Neuron (in vitro differentiated cells): ENCODE measurements around the gene ASCL2.
"Not testable (repeated sequence)": the region's sequence is repeated elsewhere in the genome, so short reads cannot be mapped to it uniquely, and the experiment has no call there.

Experiments
- H2AFZ ChIP-seq: one replicate; pipeline ENCODE4 v1.6.1; 2013; ENCODE audit warnings: low read depth, mild to moderate bottlenecking, inconsistent platforms, low read length, moderate library complexity
- H3K27me3 ChIP-seq: one replicate; pipeline ENCODE4 v1.6.1; 2013; ENCODE audit warnings: low read length; ENCODE audit not compliant: insufficient read depth
- H3K36me3 ChIP-seq: one replicate; pipeline ENCODE4 v1.6.1; 2013; ENCODE audit warnings: low read length; ENCODE audit not compliant: insufficient read depth
- H3K4me1 ChIP-seq: one replicate; pipeline ENCODE4 v1.6.1; 2013; ENCODE audit warnings: low read length; ENCODE audit not compliant: insufficient read depth
- H3K4me3 ChIP-seq: 2 replicates; pipeline ENCODE4 v1.5.1; 2013; ENCODE audit warnings: mild to moderate bottlenecking, low read length, moderate library complexity
- H3K9me3 ChIP-seq: one replicate; pipeline ENCODE4 v1.6.1; 2013; ENCODE audit warnings: low read length

The ASCL2 gene

DNA sequence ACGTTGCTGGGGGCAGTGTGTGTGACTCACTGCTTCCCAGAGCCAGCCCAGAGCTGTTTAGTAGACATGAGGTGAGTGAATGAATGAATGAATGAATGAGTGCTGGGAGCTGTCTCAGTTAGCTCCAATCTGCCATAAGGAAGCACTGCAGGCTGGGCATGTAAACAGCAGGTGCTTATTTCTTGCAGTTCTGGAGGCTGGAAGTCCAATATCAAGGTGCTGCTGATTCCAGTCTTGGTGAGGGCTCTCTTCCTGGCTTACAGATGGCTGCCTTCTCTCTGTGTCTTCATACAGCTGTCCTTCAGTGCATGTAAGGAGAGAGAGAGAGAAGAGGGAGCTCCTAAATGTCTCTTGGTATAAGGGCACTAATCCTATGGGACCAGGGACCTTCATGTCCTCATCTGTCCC lies 27.2 kb upstream of the ASCL2 start:
- H3K4me1 ChIP-seq: no peaks in the 10 kb centered on the region
- no peaks in the 10 kb centered on the region for H3K9me3 ChIP-seq
- no peaks in the 10 kb centered on the region for H3K36me3 ChIP-seq
- H2AFZ ChIP-seq: no peak overlapping the region
- peaks cover 10% of the 10 kb centered on the region for H3K27me3 ChIP-seq
- no peak overlapping the region for H3K4me3 ChIP-seq

DNA sequence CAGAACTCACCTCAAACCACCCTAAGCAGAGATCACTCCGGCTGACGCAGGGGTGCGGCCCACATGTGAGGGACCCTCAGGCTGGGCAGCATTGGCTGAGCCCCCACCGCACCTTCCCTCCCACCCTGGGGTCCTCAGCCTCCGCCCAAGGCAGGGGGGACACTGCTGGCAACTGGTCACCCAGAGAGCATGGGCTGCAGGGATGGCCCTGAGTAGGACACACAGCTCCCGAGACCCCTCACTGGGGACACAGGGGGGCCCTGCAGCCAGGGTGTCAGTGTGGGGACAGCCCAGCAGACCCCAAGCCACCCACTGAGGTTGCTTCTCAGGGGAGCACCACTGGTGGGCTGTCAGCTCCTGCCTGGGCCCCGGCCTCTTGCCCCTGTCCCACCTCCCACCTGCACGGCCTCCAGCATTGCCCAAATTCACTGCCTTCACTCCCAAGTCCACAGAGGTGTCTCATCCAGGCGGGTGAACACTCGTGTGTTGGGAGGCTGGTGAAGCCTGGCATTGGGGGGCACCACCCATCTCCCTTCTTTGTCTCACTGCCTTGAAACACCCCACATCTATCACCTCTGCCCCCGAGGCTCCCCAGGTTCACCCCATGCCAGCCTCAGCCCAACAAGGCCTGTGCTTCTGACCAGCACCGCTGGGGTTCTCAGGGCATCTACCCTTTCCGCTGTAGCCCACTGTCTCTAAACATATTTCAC lies 26.7 kb upstream of the ASCL2 start:
- peaks cover 10% of the 10 kb centered on the region for H3K27me3 ChIP-seq
- H3K9me3 ChIP-seq: no peaks in the 10 kb centered on the region
- no peak overlapping the region for H3K4me3 ChIP-seq
- no peaks in the 10 kb centered on the region for H3K36me3 ChIP-seq
- H3K4me1 ChIP-seq: no peaks in the 10 kb centered on the region
- H2AFZ ChIP-seq: no peak overlapping the region

GRCh38 chr11:2295971-2296912 lies 25.9 kb upstream of the ASCL2 start:
- Histone ChIP-seq H3K9me3 (no peaks in the 10 kb centered on the region), H3K4me1 (no peaks in the 10 kb centered on the region), H3K27me3 (peaks cover 10% of the 10 kb centered on the region), H2AFZ (no peak overlapping the region), H3K4me3 (no peak overlapping the region), H3K36me3 (no peaks in the 10 kb centered on the region)

- Histone ChIP-seq H3K4me1 (no peaks in the 10 kb centered on the region), H3K27me3 (peaks cover 10% of the 10 kb centered on the region), H3K9me3 (no peaks in the 10 kb centered on the region), H2AFZ (no peak overlapping the region), H3K36me3 (no peaks in the 10 kb centered on the region), H3K4me3 (no peak overlapping the region)
Observed at GRCh38 chr11:2294926-2295290, 24.5 kb upstream of the ASCL2 start.

- Histone ChIP-seq H2AFZ (no peak overlapping the region), H3K27me3 (peaks cover 10% of the 10 kb centered on the region), H3K36me3 (no peaks in the 10 kb centered on the region), H3K4me1 (no peaks in the 10 kb centered on the region), H3K4me3 (no peak overlapping the region), H3K9me3 (no peaks in the 10 kb centered on the region)
Observed at GRCh38 chr11:2293984-2294925, 23.9 kb upstream of the ASCL2 start.

- Histone ChIP-seq H3K4me3 (no peak overlapping the region), H3K4me1 (no peaks in the 10 kb centered on the region), H2AFZ (no peak overlapping the region), H3K9me3 (no peaks in the 10 kb centered on the region), H3K36me3 (no peaks in the 10 kb centered on the region), H3K27me3 (peaks cover 10% of the 10 kb centered on the region)
Observed at GRCh38 chr11:2293531-2293971, 23.2 kb upstream of the ASCL2 start.

DNA sequence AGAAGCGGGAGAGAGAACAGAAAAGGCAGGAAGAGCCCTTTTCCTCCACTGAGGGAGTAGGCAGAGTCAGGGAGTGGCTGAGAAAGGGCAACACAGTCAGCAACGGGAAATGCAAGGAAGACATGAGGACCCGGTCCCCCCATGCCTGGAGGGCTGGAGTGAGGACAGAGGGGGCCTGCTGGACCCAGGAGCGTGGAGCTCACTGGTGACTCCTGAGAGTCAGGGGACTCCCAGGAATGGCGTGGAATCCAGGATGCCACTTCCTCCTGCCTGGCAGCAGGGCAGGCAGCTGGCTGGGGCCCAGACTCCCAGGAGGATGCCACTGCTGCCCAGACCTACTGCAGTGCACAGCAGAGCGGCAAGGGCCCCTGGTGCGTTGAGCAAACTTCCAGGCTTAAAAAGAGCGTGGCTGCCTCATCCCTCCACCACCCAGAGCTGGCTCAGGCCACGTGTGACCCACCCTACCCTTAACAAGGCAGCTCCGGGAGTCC lies 20.0 kb upstream of the ASCL2 start:
- H3K27me3 ChIP-seq: peaks cover 6% of the 10 kb centered on the region
- H3K36me3 ChIP-seq: no peaks in the 10 kb centered on the region
- peaks cover 2% of the 10 kb centered on the region for H3K4me1 ChIP-seq
- H2AFZ ChIP-seq: no peak overlapping the region
- H3K9me3 ChIP-seq: no peaks in the 10 kb centered on the region
- no peak overlapping the region for H3K4me3 ChIP-seq

- Histone ChIP-seq H3K36me3 (no peaks in the 10 kb centered on the region), H3K9me3 (no peaks in the 10 kb centered on the region), H3K4me1 (peaks cover 2% of the 10 kb centered on the region), H2AFZ (no peak overlapping the region), H3K4me3 (no peak overlapping the region), H3K27me3 (peaks cover 6% of the 10 kb centered on the region)
Observed at GRCh38 chr11:2289859-2290258, 19.5 kb upstream of the ASCL2 start.

DNA sequence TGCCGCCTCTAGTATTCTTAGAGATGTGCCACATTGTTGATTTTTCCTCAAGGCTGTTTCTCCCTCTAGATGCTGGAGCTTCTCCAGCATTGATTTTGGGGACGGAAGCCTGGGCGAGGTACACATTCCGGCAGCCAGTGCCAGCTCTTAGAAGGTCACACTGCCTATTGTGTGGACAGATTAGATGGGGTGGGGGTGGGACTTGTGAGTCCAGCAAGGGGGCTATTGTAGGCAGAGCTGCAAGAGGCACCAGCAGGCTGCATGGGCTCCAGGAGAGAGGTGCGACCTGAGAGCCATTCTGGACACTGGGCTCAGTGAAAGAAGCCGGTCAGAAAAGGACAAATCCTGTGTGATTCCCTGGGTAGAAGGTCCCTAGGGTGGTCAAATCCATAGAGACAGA lies 19.0 kb upstream of the ASCL2 start:
- peaks cover 2% of the 10 kb centered on the region for H3K4me1 ChIP-seq
- H2AFZ ChIP-seq: no peak overlapping the region
- H3K4me3 ChIP-seq: no peak overlapping the region
- no peaks in the 10 kb centered on the region for H3K9me3 ChIP-seq
- H3K27me3 ChIP-seq: peaks cover 6% of the 10 kb centered on the region
- no peaks in the 10 kb centered on the region for H3K36me3 ChIP-seq

- peaks cover 4% of the 10 kb centered on the region for H3K27me3 ChIP-seq
- H2AFZ ChIP-seq: no peak overlapping the region
- no peak overlapping the region for H3K4me3 ChIP-seq
- H3K36me3 ChIP-seq: no peaks in the 10 kb centered on the region
- H3K9me3 ChIP-seq: no peaks in the 10 kb centered on the region
- H3K4me1 ChIP-seq: peaks cover 2% of the 10 kb centered on the region
Observed at GRCh38 chr11:2287091-2287490, 16.7 kb upstream of the ASCL2 start.

DNA sequence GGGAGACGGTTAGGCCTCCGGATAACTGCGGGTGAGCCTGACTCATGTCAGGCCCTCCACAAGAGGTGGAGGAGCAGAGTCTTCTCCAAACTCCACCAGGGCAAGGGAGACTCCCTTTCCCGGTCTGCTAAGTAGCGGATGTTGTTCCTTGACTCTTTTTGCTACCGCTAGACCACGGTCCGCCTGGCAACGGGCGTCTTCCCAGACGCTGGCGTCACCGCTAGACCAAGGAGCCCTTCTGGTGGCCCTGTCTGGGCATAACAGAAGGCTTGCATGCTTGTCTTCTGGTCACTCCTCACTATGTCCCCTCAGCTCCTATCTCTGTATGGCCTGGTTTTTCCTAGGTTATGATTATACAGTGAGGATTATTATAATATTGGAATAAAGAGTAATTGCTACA lies 16.0 kb upstream of the ASCL2 start:
- not testable (repeated sequence) for H3K4me1 ChIP-seq, H3K27me3 ChIP-seq

DNA sequence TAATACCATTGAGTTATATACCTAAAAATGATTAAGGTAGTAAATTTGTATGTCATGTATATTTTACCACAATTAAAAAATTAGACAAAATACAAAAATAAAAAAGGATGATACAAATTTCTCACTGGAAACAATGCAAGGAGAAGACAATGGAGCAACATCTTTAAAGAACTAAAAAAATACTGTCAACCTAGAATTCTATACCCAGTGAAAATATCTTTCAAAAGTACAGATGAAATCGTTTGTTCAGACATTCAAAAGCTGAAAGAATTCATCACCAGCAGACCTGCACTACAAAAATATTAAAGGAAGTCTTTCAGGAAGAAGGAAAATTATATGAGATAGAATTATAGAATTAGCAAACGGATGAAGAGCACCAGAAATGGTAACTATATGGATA lies 9.8 kb upstream of the ASCL2 start:
- peaks cover 19% of the 10 kb centered on the region for H3K27me3 ChIP-seq

More for the DNA sequence above, 16.0 kb upstream of the ASCL2 start:
- not testable (repeated sequence) for H3K9me3 ChIP-seq, H3K4me3 ChIP-seq, H3K36me3 ChIP-seq, H2AFZ ChIP-seq

More for the DNA sequence above, 9.8 kb upstream of the ASCL2 start:
- Histone ChIP-seq H2AFZ (no peak overlapping the region), H3K9me3 (peaks cover 1% of the 10 kb centered on the region), H3K4me3 (no peak overlapping the region), H3K36me3 (no peaks in the 10 kb centered on the region), H3K4me1 (no peaks in the 10 kb centered on the region)
